ENCODE results near the gene PTPN14.
A peak's percentile ranks its signal among the peaks of the same experiment; 100 is the strongest.

PTPN14 gene

DNA sequence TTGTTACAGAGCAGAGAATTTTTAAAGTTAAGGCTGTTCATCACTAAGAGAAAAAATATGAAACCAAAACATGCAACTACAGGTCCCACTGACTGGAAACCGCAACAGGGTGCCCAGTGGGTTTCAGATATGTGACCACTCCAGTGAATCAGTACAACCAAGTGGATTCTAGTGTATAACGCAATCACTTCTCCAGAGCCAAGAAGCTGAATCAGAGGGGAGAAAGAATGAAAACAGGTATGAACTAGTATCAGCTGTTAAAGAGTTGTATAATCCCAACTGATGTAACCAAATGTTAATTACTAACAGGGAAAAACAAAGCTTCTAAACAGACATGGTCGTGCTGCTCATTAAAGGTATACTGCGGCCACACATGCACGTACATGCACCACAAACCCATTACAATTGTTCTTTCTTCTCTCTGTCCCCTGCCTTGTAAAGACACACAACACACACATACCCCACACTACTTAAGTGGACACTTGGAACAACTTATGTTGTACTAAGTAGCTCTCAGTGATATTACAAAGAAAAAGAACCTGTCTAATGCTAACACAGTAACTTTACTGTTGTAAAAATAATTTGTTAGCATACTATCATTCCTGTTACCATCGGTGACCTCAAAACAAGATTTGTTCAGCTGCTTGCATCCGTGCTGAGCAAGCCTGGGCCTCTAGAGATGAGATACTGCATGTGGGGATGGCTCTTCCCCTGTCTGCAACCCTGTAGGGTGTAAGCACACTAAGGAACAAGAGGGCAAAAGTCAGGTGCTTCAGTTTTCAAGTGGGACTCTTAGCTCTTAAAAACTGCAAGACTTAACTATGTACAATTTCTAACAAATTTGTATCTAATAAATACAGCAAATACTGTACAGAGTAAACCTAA is 74.2 kb downstream of the PTPN14 start:
- TF ChIP-seq CTCF (conservative IDR thresholded peaks at IDR 0.05; ENCODE audit: low read length) = no peak
- peak; percentile 99 for DNase-seq (ENCODE audit: low read depth)
- H3K4me3 ChIP-seq (ENCODE audit: low read length) = no peak overlapping the region

- H3K4me3 ChIP-seq (ENCODE audit: low read length) = no peak overlapping the region
- no peak for DNase-seq (ENCODE audit: low read depth)
- no peak for TF ChIP-seq CTCF (conservative IDR thresholded peaks at IDR 0.05; ENCODE audit: low read length)
Measured at GRCh38 chr1:214476229-214476985, 75.0 kb downstream of the PTPN14 start.

DNA sequence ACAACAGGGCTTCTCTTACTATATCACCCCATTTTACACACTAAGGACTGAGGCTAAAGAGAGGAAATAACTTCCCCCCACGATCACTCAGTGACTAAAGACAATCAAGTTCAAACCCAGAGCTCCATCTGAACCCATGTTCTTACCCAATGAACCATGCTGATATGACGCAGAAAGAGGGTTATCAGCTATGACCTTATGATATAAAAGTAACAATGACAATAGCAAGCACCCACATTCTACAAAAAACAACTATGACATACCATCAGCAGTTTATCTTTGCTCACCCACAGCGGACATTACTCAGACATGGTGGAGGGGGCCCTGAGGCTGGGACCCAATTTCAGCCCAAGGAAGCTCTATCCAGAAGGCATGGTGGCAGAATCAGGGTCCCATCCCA is 75.7 kb downstream of the PTPN14 start:
- no peak for TF ChIP-seq CTCF (conservative IDR thresholded peaks at IDR 0.05; ENCODE audit: low read length)
- no peak for DNase-seq (ENCODE audit: low read depth)
- no peak overlapping the region for H3K4me3 ChIP-seq (ENCODE audit: low read length)

GRCh38 chr1:214475331-214475730 is 76.1 kb downstream of the PTPN14 start:
- H3K4me3 ChIP-seq (ENCODE audit: low read length) = no peak overlapping the region
- DNase-seq (ENCODE audit: low read depth) = no peak
- no peak for TF ChIP-seq CTCF (conservative IDR thresholded peaks at IDR 0.05; ENCODE audit: low read length)

GRCh38 chr1:214474467-214474866 is 76.9 kb downstream of the PTPN14 start:
- no peak for DNase-seq (ENCODE audit: low read depth)
- no peak for TF ChIP-seq CTCF (conservative IDR thresholded peaks at IDR 0.05; ENCODE audit: low read length)
- H3K4me3 ChIP-seq (ENCODE audit: low read length) = no peak overlapping the region

DNA sequence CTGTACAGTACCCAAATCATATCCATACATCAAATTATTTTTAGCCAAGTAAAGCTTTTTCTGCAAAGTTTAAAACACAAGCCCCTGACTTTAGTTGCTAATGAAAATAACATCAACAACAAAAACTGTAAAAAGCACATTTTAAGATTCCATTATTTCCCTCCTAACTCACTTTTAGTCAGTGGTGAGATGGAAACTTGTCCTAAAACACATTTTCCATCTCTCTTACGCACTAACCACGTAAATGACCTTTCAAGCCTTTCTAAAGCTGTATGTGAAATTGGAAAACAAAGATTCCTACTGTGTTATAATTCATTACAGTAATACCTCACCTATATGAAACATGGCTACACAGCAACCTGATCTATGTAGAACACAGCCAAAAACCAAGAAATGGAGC is 77.5 kb downstream of the PTPN14 start:
- no peak overlapping the region for H3K4me3 ChIP-seq (ENCODE audit: low read length)
- DNase-seq (ENCODE audit: low read depth) = no peak
- no peak for TF ChIP-seq CTCF (conservative IDR thresholded peaks at IDR 0.05; ENCODE audit: low read length)
